GM21529 (cell line): ENCODE data around the gene FAM76A.
"Not testable (repeated sequence)": the region's sequence is repeated elsewhere in the genome, so short reads cannot be mapped to it uniquely, and the experiment has no call there.

Experiments
- ATAC-seq: cut with Tn5 transposase; IDR thresholded peaks from one replicate; pipeline ENCODE4 v1.9.1; 2021; ENCODE audit not compliant: unreplicated experiment

The FAM76A gene

GRCh38 chr1:27725374-27726172 lies at the start of gene FAM76A:
TSS of gene FAM76A (plus strand) at chr1:27725961. CDS start at chr1:27726081, 120 bp downstream.
- peak; percentile 96 for ATAC-seq

GRCh38 chr1:27676410-27676809 lies 49.4 kb upstream of the FAM76A start:
- ATAC-seq = no peak

GRCh38 chr1:27678747-27679146 lies 47.0 kb upstream of the FAM76A start:
- no peak for ATAC-seq

GRCh38 chr1:27680225-27680791 lies 45.5 kb upstream of the FAM76A start:
- not testable (repeated sequence) for ATAC-seq

GRCh38 chr1:27681580-27681979 lies 44.2 kb upstream of the FAM76A start:
- ATAC-seq = not testable (repeated sequence)

- no peak for ATAC-seq
Observed at GRCh38 chr1:27682351-27682944, 43.3 kb upstream of the FAM76A start.

GRCh38 chr1:27684176-27684575 lies 41.6 kb upstream of the FAM76A start:
- no peak for ATAC-seq

GRCh38 chr1:27686223-27686990 lies 39.4 kb upstream of the FAM76A start:
- ATAC-seq = no peak

- no peak for ATAC-seq
Observed at GRCh38 chr1:27687906-27688305, 37.9 kb upstream of the FAM76A start.

- ATAC-seq = no peak
Observed at GRCh38 chr1:27689423-27690173, 36.2 kb upstream of the FAM76A start.

GRCh38 chr1:27690183-27690582 lies 35.6 kb upstream of the FAM76A start:
- ATAC-seq = no peak

- ATAC-seq = not testable (repeated sequence)
Observed at GRCh38 chr1:27696835-27697234, 28.9 kb upstream of the FAM76A start.

GRCh38 chr1:27704958-27705357 lies 20.8 kb upstream of the FAM76A start:
- ATAC-seq = no peak

- ATAC-seq = no peak
Observed at GRCh38 chr1:27705545-27705944, 20.2 kb upstream of the FAM76A start.

GRCh38 chr1:27710574-27710973 lies 15.2 kb upstream of the FAM76A start:
- ATAC-seq = no peak

GRCh38 chr1:27713139-27713725 lies 12.5 kb upstream of the FAM76A start:
- no peak for ATAC-seq

- ATAC-seq = no peak
Observed at GRCh38 chr1:27713869-27714513, 11.8 kb upstream of the FAM76A start.

- ATAC-seq = no peak
Observed at GRCh38 chr1:27716262-27716895, 9.4 kb upstream of the FAM76A start.
